SK-N-SH (cell line): ENCODE results near the gene SLC52A3. TPM values are rescaled to one million over a fixed set of nuclear protein-coding genes. Genes with fewer than 3 reads are reported as not detected.

ENCODE experiments used
- CTCF ChIA-PET: fragments of 300-600, 350-600 bp; formaldehyde crosslinking; extraction: SDS; loops from one replicate; lab custom pipeline; 2021; lab: Yijun Ruan, JAX
- POLR2A ChIA-PET: fragments of 350-600 bp; sonication (Branson Sonifier 250); formaldehyde crosslinking; extraction: SDS; loops from one replicate; lab custom pipeline; 2020; ENCODE audit warnings: antibody characterized with exemption, inconsistent platforms; lab: Yijun Ruan, JAX
- DNase-seq: peaks from one replicate; pipeline ENCODE4 v3.0.0; 2012
- H2AFZ ChIP-seq: fragments of 200-600 bp; sonication (generic); 2 replicates; pipeline ENCODE4 v1.8.1; 2016; ENCODE audit warnings: antibody characterized with exemption, mild to moderate bottlenecking, low read depth
- H3F3A ChIP-seq: fragments of 200-600 bp; sonication (generic); replicated peaks from 2 replicates; pipeline ENCODE3; 2016; ENCODE audit warnings: antibody characterized with exemption, mild to moderate bottlenecking; ENCODE audit not compliant: insufficient read depth
- H3K27ac ChIP-seq, 2 experiments: fragments of 200-500 bp in 1 of 2; fragments of 200-600 bp in 1 of 2; sonication (Bioruptor generic) in 1 of 2; sonication (generic), shearing (Covaris generic) in 1 of 2; 2 replicates each; pipeline versions ENCODE4 v1.5.1 to v1.6.1; 2014 to 2016; ENCODE audit warnings: low read depth in 2 of 2, inconsistent platforms in 1 of 2, low read length in 1 of 2, mild to moderate bottlenecking in 1 of 2, mixed read lengths in 1 of 2
- H3K27me3 ChIP-seq: fragments of 200-600 bp; sonication (generic), shearing (Covaris generic); 2 replicates; pipeline ENCODE4 v1.6.1; 2016; ENCODE audit warnings: mixed run types; ENCODE audit not compliant: insufficient read depth
- H3K36me3 ChIP-seq, 2 experiments: fragments of 200-500 bp in 1 of 2; fragments of 200-600 bp in 1 of 2; sonication (Bioruptor generic) in 1 of 2; sonication (generic) in 1 of 2; replicated peaks in 1 of 2; 2 replicates each; pipeline versions ENCODE3 to v1.5.1; 2014 to 2016; ENCODE audit warnings: low read length in 1 of 2, mild to moderate bottlenecking in 1 of 2; ENCODE audit not compliant: insufficient read depth in 2 of 2, control insufficient read depth in 1 of 2
- H3K4me1 ChIP-seq, 2 experiments: fragments of 200-500 bp in 1 of 2; fragments of 200-600 bp in 1 of 2; sonication (Bioruptor generic) in 1 of 2; sonication (generic), shearing (Covaris generic) in 1 of 2; 2 replicates each; pipeline versions ENCODE4 v1.5.1 to v1.6.1; 2014 to 2016; ENCODE audit warnings: low read depth in 1 of 2, low read length in 1 of 2, mixed run types in 1 of 2; ENCODE audit not compliant: insufficient read depth in 2 of 2, control insufficient read depth in 1 of 2
- H3K4me2 ChIP-seq: fragments of 200-600 bp; sonication (generic), shearing (Covaris generic); 2 replicates; pipeline ENCODE4 v1.6.1; 2017; ENCODE audit warnings: mixed run types
- H3K4me3 ChIP-seq, 2 experiments: fragments of 200-500 bp in 1 of 2; fragments of 200-600 bp in 1 of 2; sonication (Bioruptor generic) in 1 of 2; sonication (generic), shearing (Covaris generic) in 1 of 2; 2 replicates each; pipeline versions ENCODE4 v1.5.1 to v1.8.1; 2014 to 2016; ENCODE audit warnings: low read depth in 2 of 2, inconsistent platforms in 1 of 2, low read length in 1 of 2, mild to moderate bottlenecking in 1 of 2, mixed read lengths in 1 of 2, moderate library complexity in 1 of 2
- H3K79me2 ChIP-seq: fragments of 200-600 bp; sonication (generic); 2 replicates; pipeline ENCODE4 v1.8.1; 2017; ENCODE audit warnings: mild to moderate bottlenecking; ENCODE audit not compliant: insufficient read depth
- H3K9ac ChIP-seq: fragments of 200-600 bp; sonication (generic); 2 replicates; pipeline ENCODE4 v1.6.1; 2017; ENCODE audit warnings: mixed run types
- H3K9me2 ChIP-seq: fragments of 200-600 bp; sonication (generic); 2 replicates; pipeline ENCODE4 v1.6.1; 2017; ENCODE audit warnings: mixed run types
- H3K9me3 ChIP-seq: fragments of 200-600 bp; sonication (generic); 2 replicates; pipeline ENCODE4 v1.6.1; 2017; ENCODE audit warnings: mixed run types, mild to moderate bottlenecking, moderate library complexity
- H4K20me1 ChIP-seq: fragments of 200-600 bp; sonication (generic); 2 replicates; pipeline ENCODE4 v1.6.1; 2017; ENCODE audit warnings: mild to moderate bottlenecking, mixed run types; ENCODE audit not compliant: insufficient read depth
- EP300 ChIP-seq, 2 experiments: IDR thresholded peaks; 2 replicates each; pipeline versions ENCODE4 v1.4.0 to v1.6.1; 2012; ENCODE audit warnings: borderline replicate concordance in 1 of 2, low read depth in 1 of 2, low read length in 1 of 2
- EZH2phosphoT487 ChIP-seq: fragments of 200-600 bp; sonication (generic); IDR thresholded peaks from 2 replicates; pipeline ENCODE4 v1.6.1; 2017; ENCODE audit warnings: low read depth, mixed run types, mild to moderate bottlenecking, antibody characterized with exemption, moderate library complexity, borderline replicate concordance
- FOXJ3 ChIP-seq: sonication (generic); formaldehyde crosslinking; IDR thresholded peaks from 2 replicates; pipeline ENCODE4 v1.5.1; 2020; ENCODE audit warnings: mild to moderate bottlenecking, missing genetic modification reagents
- GABPA ChIP-seq: IDR thresholded peaks from 2 replicates; pipeline ENCODE4 v1.4.0; 2012; ENCODE audit warnings: low read depth, mild to moderate bottlenecking
- JUND ChIP-seq: IDR thresholded peaks from 2 replicates; pipeline ENCODE4 v1.4.0; 2012
- MEF2A ChIP-seq: IDR thresholded peaks from 2 replicates; pipeline ENCODE4 v1.4.0; 2012; ENCODE audit warnings: low read depth, borderline replicate concordance
- NFIC ChIP-seq: IDR thresholded peaks from 2 replicates; pipeline ENCODE4 v1.4.0; 2012; ENCODE audit warnings: borderline replicate concordance
- RAD21 ChIP-seq: IDR thresholded peaks from 2 replicates; pipeline ENCODE4 v1.6.1; 2012; ENCODE audit warnings: mild to moderate bottlenecking, low read length
- RCOR1 ChIP-seq: fragments of 150-350 bp; IDR thresholded peaks from 2 replicates; pipeline ENCODE4 v1.6.1; 2017; ENCODE audit warnings: antibody characterized with exemption, low read length
- TCF12 ChIP-seq: IDR thresholded peaks from 2 replicates; pipeline ENCODE4 v1.4.0; 2012
- TEAD4 ChIP-seq: IDR thresholded peaks from 2 replicates; pipeline ENCODE4 v1.4.0; 2012; ENCODE audit warnings: mild to moderate bottlenecking, borderline replicate concordance; ENCODE audit not compliant: insufficient read depth
- YY1 ChIP-seq: IDR thresholded peaks from 2 replicates; pipeline ENCODE4 v1.4.0; 2012; ENCODE audit warnings: low read depth, mild to moderate bottlenecking
- WGBS: methylation state at CpG from one replicate; pipeline ENCODE4 v1.1.6; 2017; ENCODE audit warnings: low lambda C conversion rate; 5-methylcytosine and 5-hydroxymethylcytosine counted together
- polyA plus RNA-seq, 3 experiments: library from polyadenylated mRNA; depleted of rRNA; stranded (reverse); fragments of >200 nt; gene quantifications; 2 replicates each; pipeline ENCODE4 v1.2.3, GENCODE V29; 2012
- TF ChIP-seq, protein P1 (sequence below): fragments of 200-600 bp; sonication (generic); IDR thresholded peaks from 2 replicates; pipeline ENCODE4 v1.6.1; 2017; ENCODE audit warnings: antibody characterized with exemption, mild to moderate bottlenecking, moderate library complexity
- TF ChIP-seq, protein P2 (sequence below): IDR thresholded peaks from 2 replicates; pipeline ENCODE4 v1.4.0; 2012; ENCODE audit warnings: low read depth, borderline replicate concordance
- TF ChIP-seq, protein P3 (sequence below): fragments of 150-350 bp; IDR thresholded peaks from 2 replicates; pipeline ENCODE4 v1.6.1; 2017; ENCODE audit warnings: antibody characterized with exemption, low read length, low read depth, borderline replicate concordance
- TF ChIP-seq, protein P4 (sequence below): IDR thresholded peaks from 2 replicates; pipeline ENCODE4 v1.4.0; 2012; ENCODE audit warnings: low read depth, borderline replicate concordance
- TF ChIP-seq, protein P5 (sequence below): IDR thresholded peaks from 2 replicates; pipeline ENCODE4 v1.6.1; 2012; ENCODE audit warnings: mild to moderate bottlenecking, low read depth, low read length, moderate library complexity

SLC52A3 gene
- polyA plus RNA-seq, 1 of the 3 experiments (the other 2 are of a cell fraction), result not detected

DNA sequence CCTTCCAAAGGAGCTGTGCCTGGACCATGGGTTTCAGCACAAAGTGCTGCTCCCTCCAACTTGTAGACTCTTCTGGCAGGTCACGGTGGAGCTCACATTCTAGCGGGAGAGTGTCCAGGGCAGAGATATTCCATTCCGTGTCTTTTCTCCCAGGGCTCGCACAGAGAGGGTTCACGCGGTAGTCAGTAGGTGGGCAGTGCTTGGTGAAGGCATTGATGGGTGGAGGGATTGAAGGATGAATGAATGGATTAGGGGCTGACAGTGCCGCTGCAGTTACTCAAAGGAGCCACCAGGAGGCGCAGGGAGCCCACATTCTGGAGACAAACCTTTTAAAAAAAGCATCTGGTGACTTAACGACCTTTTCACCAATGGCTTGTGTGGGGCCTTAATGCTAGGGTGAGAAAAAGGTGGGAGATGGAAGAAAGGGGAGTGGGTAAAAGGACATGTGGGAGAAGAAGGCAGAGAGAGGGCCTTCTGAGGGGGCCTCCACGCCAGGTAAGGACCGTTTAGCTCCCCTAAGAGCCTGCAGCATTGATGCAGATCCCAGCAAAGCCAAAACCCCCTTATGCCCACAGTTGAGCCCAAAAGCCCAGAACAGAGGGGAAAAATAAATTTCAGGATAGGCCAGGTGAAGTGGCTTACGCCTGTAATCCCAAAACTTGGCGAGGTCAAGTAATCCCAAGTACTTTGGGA is 47.8 kb upstream of the SLC52A3 start (continued):
- TF ChIP-seq, protein P1, sequence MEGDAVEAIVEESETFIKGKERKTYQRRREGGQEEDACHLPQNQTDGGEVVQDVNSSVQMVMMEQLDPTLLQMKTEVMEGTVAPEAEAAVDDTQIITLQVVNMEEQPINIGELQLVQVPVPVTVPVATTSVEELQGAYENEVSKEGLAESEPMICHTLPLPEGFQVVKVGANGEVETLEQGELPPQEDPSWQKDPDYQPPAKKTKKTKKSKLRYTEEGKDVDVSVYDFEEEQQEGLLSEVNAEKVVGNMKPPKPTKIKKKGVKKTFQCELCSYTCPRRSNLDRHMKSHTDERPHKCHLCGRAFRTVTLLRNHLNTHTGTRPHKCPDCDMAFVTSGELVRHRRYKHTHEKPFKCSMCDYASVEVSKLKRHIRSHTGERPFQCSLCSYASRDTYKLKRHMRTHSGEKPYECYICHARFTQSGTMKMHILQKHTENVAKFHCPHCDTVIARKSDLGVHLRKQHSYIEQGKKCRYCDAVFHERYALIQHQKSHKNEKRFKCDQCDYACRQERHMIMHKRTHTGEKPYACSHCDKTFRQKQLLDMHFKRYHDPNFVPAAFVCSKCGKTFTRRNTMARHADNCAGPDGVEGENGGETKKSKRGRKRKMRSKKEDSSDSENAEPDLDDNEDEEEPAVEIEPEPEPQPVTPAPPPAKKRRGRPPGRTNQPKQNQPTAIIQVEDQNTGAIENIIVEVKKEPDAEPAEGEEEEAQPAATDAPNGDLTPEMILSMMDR, result peak; percentile 98
- TF ChIP-seq EZH2phosphoT487, result no peak
- TF ChIP-seq, protein P2, sequence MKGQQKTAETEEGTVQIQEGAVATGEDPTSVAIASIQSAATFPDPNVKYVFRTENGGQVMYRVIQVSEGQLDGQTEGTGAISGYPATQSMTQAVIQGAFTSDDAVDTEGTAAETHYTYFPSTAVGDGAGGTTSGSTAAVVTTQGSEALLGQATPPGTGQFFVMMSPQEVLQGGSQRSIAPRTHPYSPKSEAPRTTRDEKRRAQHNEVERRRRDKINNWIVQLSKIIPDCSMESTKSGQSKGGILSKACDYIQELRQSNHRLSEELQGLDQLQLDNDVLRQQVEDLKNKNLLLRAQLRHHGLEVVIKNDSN, result no peak

DNA sequence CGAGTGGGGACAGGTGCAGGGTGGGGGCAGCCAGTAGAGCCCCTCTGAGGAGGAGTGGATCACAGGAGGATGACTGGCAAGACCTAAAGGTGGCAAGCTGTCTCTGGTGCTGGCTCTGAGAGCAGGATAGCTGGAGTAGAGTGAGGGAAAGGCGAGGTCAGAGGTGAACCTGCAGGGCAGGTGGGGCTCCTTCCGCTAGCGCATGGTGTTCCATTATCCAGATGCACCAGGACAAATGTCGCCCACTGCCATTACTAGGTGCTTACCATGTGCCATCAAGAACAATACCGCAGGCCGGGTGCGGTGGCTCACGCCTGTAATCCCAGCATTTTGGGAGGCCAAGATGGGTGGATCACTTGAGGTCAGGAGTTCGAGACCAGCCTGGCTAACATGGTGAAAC is 46.9 kb upstream of the SLC52A3 start:
- POLR2A ChIA-PET, result no interaction called here
- Histone ChIP-seq H3F3A (no peaks in the 10 kb centered on the region), H2AFZ (no peak overlapping the region), H3K4me3 (no peak overlapping the region), H3K9ac (no peak overlapping the region), H3K4me2 (no peak overlapping the region), H3K9me3 (no peaks in the 10 kb centered on the region), H3K9me2 (no peaks in the 10 kb centered on the region), H4K20me1 (no peaks in the 10 kb centered on the region), H3K4me1 (no peaks in the 10 kb centered on the region), H3K27me3 (no peaks in the 10 kb centered on the region), H3K36me3 (no peaks in the 10 kb centered on the region), H3K27ac (no peak overlapping the region), H3K79me2 (no peaks in the 10 kb centered on the region)
- CTCF ChIA-PET, result interaction anchor here (0.6 to 7.2 kb wide), 37 partner anchors 9 to 398 kb away, joined by 3 to 267 read pairs (median 5); partner anchors contain the start of gene FAM110A
- 40% methylated on average over 10 of the region's 10 CpGs for WGBS
- DNase-seq, result no peak
- TF ChIP-seq, protein P3, sequence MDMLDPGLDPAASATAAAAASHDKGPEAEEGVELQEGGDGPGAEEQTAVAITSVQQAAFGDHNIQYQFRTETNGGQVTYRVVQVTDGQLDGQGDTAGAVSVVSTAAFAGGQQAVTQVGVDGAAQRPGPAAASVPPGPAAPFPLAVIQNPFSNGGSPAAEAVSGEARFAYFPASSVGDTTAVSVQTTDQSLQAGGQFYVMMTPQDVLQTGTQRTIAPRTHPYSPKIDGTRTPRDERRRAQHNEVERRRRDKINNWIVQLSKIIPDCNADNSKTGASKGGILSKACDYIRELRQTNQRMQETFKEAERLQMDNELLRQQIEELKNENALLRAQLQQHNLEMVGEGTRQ, result no peak
- TF ChIP-seq GABPA (no peak), RCOR1 (no peak), TCF12 (no peak), TEAD4 (no peak), YY1 (no peak), RAD21 (no peak), MEF2A (no peak), JUND (no peak), FOXJ3 (CRISPR knock-in tag) (no peak), EP300 (IDR thresholded peaks at IDR 0.05; ENCODE audit: borderline replicate concordance in 1 of 2, low read depth in 1 of 2, low read length in 1 of 2) (no peak), NFIC (no peak)
- TF ChIP-seq, protein P1, result no peak
- TF ChIP-seq, protein P2, result no peak
- TF ChIP-seq, protein P4, sequence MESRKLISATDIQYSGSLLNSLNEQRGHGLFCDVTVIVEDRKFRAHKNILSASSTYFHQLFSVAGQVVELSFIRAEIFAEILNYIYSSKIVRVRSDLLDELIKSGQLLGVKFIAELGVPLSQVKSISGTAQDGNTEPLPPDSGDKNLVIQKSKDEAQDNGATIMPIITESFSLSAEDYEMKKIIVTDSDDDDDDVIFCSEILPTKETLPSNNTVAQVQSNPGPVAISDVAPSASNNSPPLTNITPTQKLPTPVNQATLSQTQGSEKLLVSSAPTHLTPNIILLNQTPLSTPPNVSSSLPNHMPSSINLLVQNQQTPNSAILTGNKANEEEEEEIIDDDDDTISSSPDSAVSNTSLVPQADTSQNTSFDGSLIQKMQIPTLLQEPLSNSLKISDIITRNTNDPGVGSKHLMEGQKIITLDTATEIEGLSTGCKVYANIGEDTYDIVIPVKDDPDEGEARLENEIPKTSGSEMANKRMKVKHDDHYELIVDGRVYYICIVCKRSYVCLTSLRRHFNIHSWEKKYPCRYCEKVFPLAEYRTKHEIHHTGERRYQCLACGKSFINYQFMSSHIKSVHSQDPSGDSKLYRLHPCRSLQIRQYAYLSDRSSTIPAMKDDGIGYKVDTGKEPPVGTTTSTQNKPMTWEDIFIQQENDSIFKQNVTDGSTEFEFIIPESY, result no peak
- TF ChIP-seq, protein P5, sequence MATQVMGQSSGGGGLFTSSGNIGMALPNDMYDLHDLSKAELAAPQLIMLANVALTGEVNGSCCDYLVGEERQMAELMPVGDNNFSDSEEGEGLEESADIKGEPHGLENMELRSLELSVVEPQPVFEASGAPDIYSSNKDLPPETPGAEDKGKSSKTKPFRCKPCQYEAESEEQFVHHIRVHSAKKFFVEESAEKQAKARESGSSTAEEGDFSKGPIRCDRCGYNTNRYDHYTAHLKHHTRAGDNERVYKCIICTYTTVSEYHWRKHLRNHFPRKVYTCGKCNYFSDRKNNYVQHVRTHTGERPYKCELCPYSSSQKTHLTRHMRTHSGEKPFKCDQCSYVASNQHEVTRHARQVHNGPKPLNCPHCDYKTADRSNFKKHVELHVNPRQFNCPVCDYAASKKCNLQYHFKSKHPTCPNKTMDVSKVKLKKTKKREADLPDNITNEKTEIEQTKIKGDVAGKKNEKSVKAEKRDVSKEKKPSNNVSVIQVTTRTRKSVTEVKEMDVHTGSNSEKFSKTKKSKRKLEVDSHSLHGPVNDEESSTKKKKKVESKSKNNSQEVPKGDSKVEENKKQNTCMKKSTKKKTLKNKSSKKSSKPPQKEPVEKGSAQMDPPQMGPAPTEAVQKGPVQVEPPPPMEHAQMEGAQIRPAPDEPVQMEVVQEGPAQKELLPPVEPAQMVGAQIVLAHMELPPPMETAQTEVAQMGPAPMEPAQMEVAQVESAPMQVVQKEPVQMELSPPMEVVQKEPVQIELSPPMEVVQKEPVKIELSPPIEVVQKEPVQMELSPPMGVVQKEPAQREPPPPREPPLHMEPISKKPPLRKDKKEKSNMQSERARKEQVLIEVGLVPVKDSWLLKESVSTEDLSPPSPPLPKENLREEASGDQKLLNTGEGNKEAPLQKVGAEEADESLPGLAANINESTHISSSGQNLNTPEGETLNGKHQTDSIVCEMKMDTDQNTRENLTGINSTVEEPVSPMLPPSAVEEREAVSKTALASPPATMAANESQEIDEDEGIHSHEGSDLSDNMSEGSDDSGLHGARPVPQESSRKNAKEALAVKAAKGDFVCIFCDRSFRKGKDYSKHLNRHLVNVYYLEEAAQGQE, result no peak
